NCI-H526 (cell line): Measurements from ENCODE around the gene MED31.
A peak's percentile ranks its signal among the peaks of the same experiment; 100 is the strongest.
"Not testable (repeated sequence)": the region's sequence is repeated elsewhere in the genome, so short reads cannot be mapped to it uniquely, and the experiment has no call there.

Experiments used
- DNase-seq, 2 experiments: peaks; one replicate each; lab custom pipeline; 2025; lab: John Stamatoyannopoulos, UW

The MED31 gene

DNA sequence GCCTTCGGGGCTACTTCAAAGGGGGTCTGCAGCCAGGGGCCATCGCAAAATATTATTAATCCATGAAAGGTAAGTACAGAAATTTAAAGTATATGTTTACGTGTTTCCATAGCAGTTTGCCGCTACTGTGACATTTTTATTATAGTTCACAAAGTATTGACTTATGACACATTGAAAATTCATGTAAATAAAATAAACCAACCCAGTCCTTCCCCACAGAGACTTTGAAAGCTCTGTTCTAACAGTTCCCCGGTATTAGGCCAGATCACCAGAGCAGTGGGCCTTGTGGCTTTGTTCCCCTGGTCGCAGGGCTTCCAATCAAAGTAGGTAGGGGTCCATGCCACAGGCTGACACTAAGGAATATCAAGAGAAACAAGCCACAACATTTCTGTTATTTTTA, 24.8 kb downstream of the MED31 start:
- DNase-seq = no peak

GRCh38 chr17:6623941-6624340, 27.5 kb downstream of the MED31 start:
- no peak for DNase-seq

- no peak for DNase-seq
These were observed 40.2 kb downstream of the MED31 start for GRCh38 chr17:6611231-6611630.

DNA sequence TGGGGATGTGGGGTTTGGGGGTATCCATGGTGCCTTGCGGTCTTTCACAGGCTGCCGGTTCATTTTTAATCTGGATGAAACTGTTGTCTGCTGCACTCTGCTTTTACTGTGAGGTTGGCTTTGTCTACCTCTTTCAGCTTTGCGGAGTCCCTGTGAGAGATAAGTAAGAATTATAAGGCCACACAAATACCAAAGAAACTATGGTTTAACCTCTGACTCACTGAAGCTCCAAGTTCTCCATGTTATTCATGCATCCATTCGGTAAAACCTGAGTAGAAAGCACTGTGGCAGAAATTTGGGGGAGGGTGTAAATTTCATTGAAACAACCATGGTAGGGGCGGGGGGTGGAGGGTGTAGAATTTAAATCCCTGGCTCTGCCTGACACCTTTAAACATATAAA, 41.4 kb downstream of the MED31 start:
- DNase-seq = no peak

GRCh38 chr17:6608321-6608720, 43.1 kb downstream of the MED31 start:
- DNase-seq = no peak

DNA sequence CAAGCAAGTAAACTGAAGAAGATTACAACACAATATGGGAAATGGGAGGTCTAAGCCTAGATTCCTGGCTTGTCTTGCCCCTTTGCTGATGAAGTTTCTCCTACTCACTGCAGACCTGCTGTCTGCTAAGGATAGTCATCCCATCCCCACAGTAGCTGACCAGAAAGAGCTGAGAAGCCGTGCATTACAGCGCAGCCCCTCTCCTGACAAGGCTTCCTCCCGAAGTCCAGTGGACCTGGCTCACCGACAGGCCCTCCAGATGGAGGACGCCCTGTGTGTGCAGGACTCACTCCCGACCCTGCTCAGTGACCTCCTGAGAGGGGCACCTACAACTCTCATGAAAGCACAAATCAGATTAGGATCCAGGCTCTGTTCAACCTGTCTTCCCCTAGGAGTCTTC, 46.3 kb downstream of the MED31 start:
- no peak for DNase-seq

- DNase-seq = no peak
These were observed 47.6 kb downstream of the MED31 start for GRCh38 chr17:6603744-6604325.

- DNase-seq = no peak
These were observed 49.3 kb downstream of the MED31 start for GRCh38 chr17:6602141-6602540.

- DNase-seq = no peak
These were observed 52.0 kb downstream of the MED31 start for GRCh38 chr17:6599364-6599763.

DNA sequence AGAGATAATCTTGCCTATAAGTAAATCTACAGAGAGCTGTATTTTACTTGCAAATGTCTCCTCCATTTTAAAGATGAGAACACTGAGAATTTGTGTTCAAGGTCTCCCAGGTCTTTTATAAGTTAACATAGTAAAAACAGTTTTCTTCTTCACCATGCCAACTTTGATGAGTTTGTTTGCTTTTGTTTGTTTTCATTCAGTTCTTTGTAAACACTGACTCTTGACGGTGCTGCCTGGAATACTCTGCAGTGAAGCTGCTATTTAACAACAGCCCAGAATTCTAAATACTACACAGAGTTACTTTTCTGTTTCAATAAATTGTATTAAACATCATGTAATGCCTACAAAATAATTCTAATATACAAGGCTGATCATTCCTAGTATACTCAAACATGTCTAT, 53.7 kb downstream of the MED31 start:
- peak; percentile 45 to 52 for DNase-seq

- peak; percentile 11 to 42 for DNase-seq
These were observed 54.5 kb downstream of the MED31 start for GRCh38 chr17:6596941-6597340.

DNA sequence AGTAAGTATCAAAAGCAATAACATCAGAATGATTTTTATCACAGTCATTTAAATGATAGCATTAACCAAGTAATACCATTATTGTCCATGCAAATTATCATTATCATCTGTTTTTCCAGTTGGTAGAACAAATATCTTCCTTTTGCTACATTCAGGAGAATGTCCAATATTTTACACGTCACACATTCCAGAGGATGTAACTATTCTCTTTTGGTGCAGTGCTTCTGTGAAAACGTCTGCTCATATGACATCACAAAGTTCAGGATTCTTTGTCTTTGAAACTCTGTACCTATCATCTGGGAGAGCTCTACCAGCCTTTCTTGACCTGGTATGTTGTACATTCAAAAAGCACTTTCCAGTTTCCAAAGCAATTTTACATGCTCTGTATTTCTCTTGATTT, 54.9 kb downstream of the MED31 start:
- no peak for DNase-seq

DNA sequence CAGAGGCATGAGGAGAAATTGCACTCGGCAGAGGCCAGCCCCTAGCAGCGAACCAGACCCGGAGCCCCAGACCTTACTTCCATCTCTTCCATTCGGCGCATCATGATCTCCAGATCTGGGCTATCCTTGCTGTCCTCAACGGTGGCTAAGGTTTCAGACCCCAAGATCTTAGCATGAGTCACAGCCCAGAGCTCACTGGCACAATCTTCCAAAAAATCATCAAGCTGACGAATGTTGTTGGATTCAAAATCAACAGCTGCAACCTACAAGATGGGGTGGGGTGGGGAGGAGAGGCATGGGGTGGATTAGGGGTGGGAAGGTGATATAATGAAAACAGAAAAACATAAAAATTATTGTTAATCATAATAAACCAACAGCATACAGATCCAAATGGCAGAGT, 55.3 kb downstream of the MED31 start:
- no peak for DNase-seq

- DNase-seq = not testable (repeated sequence)
These were observed 58.0 kb downstream of the MED31 start for GRCh38 chr17:6593371-6593770.
